Gastrocnemius medialis (tissue), 4 donors: ENCODE results near the gene TMEM115.

Source experiments
- CTCF ChIP-seq, 5 experiments: fragments of 450-650 bp in 3 of 5; fragments of 200-600 bp in 2 of 5; sonication (generic) in 2 of 5; IDR thresholded peaks in 4 of 5; conservative IDR thresholded peaks in 1 of 5; 1 replicate in 4 of 5; 2 replicates in 1 of 5; pipeline ENCODE4 v1.5.1; 2016 to 2019; ENCODE audit warnings: antibody characterized with exemption in 5 of 5, mild to moderate bottlenecking in 3 of 5, moderate library complexity in 3 of 5
- POLR2A ChIP-seq, 2 donors: fragments of 450-650 bp; IDR thresholded peaks; one replicate each; pipeline ENCODE4 v1.6.1; 2017; ENCODE audit warnings: antibody characterized with exemption in 2 of 2, mild to moderate bottlenecking in 2 of 2, moderate library complexity in 2 of 2

- no peak for TF ChIP-seq POLR2A (IDR thresholded peaks at IDR 0.05)
- TF ChIP-seq CTCF (IDR thresholded peaks at IDR 0.05 in 4 of 5, conservative IDR thresholded peaks at IDR 0.05 in 1 of 5) = no peak
Measured at GRCh38 chr3:50389414-50389767, 30.1 kb upstream of the TMEM115 start.
